ENCODE results near the gene SH3BP1.

The SH3BP1 gene

DNA sequence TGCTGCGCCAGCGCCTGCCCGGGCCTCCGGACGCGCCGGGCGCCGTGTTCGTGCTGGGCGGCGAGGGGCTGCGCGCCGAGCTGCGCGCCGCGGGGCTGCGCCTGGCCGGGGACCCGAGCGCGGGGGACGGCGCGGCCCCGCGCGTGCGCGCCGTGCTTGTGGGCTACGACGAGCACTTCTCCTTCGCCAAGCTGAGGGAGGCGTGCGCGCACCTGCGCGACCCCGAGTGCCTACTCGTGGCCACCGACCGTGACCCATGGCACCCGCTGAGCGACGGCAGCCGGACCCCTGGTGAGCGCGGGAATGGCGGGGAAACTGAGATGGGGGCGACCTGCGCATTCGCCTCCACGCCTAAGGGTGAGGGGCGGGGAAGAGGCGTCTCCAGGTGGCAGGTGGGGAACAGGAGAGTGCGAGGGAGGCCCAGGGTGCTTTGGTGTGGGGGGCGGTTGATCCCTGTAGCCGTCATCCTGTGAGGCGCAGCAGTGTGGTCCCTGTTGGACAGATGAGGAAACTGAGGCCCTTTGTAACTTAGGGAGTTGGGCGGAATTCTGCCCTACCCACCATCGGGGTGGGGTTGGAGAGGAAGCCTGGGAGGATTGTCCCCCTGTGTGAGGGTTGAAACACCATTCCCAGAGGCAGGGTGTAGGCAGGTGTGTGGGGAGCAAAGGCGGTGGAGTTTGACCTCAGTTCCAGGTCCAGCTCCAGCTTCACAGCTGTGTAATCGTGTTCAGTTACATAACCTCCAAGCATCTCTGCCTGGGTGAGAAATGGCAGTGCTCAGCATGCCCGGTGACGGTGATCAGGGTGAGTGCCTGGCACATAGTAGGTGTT is 19.8 kb downstream of the SH3BP1 start:
- DNase-seq = peak; percentile 66

DNA sequence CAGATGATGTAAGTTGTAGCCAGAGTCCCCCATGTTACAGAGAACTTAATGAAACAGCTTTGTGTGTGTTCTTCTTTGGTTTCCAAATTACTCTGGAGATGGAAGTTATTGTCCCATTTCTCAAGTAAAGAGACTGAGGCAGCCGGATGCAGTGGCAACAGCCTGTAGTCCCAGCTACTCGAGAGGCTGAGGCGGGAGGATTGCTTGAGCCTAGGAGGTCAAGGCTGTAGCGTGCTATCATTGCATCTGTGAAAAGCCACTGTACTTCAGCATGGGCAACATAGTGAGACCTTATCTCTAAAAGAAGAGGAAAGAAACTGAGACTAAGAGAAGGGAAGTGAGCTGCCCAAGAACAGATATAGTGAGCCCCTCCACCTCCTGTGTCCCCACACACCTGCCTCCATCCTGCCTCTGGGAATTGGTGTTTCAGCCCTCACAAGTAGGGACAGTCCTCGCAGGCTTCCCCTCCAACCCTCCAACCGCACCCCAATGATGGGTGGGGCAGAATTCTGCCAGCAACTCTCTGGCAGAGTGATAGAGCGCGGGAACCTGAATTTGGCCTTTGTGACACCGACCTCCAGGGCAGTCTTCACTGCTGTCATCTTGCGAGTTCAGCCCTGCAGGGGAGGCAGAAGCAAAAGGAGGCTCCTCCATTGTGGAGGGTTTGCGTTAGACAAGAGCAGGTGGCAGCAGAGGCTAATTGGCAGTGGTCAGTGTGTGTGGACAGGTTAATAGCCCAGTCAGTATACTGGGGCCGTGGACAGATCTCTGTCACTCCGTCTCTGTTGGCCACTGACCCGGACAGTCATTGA is 20.6 kb downstream of the SH3BP1 start:
- DNase-seq = peak; percentile 72

DNA sequence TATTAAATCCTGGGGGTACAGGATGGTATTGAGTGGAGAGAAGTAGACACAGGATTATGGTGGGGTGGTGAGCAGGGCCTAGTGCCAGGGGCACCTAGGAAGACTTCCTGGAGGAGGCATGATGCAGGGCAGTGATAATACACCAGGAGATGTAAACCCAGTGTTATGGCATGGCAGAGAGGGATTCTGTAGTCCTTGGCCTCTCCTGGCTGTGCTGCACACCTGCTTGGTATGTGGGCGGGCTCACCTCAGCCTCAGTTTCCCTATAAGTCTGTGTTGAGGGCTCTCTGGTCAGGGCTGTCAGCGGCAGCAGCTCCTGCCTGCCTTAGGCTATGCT is 21.2 kb downstream of the SH3BP1 start:
- DNase-seq = no peak

DNA sequence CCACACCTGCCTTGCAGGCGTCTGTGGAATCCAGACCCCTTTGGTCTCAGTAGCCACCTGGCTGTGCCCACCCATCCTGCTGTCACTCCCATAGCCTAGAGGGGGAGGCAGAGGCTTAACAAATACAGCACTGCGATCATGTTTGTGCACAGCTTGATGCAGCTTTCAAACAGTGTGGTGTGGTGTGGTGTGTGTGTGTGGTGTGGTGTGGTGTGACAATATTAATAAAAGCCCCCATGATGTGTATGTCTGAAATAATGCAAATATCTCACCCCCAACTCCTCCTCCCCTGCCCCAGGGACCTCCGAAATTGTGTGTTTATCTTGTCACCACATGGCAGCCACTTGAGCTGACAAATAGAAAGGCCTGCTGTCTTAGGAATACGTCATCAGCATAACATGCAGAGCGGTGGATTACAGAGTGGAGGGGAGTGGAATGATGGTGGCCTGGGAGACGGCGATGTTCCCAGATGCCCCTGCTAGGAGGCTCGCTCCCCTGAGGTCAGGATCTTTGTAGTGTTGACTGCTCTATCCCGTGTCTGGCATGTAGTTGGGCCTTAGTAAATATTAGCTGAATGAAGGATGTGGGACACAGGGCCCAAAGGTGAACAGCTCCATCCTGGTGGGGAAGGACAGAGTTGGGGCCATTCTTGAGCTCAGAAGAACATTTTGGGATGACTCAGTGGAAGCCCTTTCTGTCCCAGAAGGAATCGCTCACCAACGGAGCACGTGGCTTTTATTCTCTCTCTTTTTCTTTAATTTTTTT is 21.9 kb downstream of the SH3BP1 start:
- peak; percentile 78 for DNase-seq

DNA sequence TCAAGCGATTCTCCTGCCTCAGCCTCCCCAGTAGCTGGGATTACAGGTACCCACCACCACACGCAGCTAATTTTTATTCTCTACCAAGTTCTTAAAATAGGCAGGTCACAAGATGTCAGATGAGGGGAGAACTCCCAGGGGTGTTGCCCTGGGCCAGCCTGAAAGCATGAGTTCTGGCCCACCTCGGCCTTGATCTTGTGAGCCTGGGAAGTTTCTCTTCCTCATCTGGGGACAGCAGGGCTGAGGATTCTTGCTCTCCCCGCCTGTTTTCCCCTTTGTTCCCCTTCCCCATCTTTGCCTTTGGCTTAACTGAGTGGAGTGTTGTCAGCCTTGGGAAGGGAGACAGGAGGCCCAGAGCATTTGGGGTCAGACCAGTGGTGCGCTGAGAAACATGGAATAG is 22.6 kb downstream of the SH3BP1 start:
- no peak for DNase-seq

DNA sequence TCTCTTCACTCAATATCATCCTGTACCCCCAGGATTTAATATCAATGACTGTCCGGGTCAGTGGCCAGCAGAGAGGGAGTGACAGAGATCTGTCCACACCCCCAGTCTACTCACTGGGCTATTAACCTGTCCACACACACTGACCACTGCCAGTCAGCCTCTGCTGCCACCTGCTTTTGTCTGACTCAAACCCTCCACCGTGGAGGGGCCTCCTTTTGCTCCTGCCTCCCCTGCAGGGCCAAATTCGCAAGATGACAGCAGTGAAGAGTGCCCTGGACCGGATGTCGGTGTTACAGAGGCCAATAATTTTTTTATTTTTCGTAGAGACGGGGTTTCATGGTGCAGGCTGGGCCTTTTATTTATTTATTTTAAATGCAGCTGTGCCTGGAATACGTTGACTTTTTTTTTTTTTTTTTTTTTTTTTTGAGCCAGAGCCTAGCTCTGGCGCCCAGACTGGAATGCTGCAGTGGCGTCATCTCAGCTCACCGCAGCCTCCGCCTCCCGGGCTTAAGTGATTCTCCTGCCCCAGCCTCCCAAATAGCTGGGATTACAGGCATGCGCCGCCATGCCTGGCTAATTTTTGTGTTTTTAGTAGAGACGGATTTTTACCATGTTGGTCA is 24.2 kb downstream of the SH3BP1 start:
- DNase-seq = no peak

DNA sequence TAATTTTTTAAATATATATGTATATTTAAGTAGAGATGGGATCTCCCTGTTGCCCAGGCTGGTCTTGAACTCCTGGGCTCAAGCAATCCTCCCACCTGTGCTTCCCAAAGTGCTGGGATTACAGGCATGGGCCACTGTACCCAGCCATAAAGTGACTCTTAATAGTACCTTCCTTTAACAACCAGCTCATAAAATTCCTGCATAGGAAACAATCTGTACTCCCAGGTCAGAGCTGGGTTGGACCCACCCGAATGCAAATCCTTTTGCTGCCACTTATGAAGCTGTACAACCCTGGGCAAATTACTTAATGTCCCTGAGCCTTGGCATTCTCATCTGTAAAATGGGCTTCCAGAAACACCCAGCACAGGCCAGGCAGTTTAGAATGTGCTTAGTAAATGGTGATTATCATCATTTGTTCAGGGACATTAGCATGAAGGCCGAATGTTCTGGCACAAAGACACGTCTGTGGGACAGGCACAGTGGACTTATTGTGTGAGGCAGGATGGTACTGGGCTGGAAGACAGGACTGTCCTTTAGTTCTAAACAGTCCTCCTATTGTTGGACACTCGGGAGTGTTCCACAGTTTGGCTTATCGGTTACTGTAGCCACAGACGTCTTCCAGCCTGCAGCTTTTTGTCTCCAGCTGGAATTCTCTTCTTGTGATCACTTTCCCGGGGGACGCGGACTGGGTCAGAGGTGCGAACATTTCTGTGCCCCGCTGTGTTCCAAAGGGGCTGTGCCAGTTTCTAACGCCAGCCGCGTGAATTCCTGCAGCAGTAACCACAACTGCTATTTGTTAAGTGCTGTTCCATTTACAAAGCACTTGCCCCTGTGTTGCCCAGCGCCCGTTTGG is 25.0 kb downstream of the SH3BP1 start:
- DNase-seq = no peak

DNA sequence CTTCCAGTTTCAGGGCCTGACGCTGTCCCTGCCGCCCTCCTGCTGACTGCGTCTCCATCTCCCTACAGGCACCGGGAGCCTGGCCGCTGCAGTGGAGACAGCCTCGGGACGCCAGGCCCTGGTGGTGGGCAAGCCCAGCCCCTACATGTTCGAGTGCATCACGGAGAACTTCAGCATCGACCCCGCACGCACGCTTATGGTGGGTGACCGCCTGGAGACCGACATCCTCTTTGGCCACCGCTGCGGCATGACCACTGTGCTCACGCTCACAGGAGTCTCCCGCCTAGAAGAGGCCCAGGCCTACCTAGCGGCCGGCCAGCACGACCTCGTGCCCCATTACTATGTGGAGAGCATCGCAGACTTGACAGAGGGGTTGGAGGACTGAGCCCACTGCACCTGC is 26.0 kb downstream of the SH3BP1 start:
- no peak for DNase-seq

DNA sequence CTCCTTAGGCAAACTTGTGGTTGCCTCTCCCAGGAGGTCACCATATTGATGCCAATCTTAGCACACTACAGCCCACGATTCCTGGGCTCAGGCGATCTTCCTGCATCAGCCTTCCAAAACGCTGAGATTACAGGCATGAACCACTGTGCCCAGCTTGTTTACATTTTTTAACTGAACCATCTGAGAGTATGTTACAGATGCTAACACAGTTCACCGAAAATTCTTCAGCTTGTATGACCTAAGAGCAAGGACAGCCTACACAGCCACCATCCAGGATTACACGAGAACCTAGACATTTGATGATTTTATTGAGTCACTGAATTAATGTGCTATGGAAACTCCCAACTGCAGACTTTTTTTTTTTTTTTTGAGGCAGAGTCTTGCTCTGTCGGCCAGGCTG is 30.1 kb downstream of the SH3BP1 start:
- DNase-seq = no peak

DNA sequence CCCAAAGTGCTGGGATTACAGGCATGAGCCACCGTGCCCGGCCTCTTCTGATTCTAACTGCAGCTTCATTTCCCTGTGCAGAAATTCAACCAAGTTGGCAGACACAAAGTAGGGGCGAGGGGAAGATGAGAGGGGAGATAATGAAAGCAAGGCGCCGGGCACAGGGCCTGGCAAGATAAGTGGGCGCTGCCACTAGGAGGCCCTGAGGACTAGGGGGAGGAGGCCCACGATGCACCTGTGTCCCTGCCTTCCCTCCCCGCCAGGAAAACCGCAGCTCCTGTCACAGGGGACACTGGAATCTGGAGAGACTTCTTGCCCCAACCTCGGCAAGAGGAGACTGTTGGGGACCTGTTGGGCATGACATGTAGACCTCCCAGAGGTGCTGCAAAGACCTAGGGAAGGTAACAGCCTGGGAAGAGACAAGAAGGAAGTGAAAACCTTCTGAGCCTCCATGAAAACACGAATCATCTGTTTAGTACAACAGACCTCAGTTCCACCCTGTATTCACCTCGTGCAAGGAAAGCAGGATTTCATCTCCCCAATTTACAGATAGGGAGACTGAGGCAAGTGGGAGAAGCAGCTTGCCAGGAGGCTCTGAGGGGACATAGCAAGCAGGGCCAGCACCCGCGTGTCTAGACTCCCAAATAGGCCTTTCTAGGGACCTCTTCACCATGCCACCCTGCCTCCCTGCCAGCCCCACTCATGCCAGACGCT is 32.9 kb downstream of the SH3BP1 start:
- peak; percentile 68 for DNase-seq

DNA sequence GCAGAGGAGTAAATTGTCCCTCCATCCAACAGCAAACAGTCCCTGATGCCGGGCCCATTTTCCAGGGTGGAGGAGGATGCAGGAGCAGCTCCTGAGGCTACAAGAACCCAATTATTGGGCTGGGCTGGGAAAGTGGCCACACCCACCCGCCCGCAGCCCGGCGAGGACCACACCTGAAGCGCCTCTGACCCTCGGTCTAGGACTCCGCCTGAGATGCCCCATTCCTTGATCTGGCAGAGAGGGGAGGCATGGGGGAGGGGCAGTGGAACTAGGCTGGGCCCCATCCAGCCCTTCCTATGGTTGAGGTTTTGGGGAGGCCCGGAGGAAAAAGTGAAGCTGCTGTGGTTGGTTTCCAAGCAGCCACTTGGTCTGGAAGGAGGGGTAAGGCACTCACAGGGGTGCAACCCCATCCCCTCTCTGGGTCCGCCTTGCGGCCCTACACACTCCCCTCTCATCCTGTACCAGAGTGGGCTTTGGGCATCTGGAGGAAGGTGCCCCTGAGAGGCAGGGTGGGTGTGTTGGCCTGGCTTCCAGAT is 33.5 kb downstream of the SH3BP1 start:
- DNase-seq = peak; percentile 62

DNA sequence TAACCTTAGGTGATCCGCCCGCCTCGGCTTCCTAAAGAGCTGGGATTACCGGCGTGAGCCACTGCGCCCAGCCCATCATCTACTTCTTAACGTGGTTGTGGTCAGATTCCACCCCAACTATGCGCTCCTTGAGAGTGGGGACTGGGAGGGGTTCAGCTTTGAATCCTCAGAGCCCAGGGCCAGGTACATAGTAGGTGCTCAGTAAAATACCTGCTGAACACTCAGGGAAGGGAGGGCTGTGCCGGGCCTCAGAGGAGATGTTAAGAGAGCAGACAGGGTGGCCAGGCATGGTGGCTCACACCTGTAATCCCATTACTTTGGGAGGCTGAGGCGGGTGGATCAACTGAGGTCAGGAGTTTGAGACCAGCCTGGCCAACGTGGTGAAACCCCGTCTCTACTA is 34.8 kb downstream of the SH3BP1 start:
- no peak for DNase-seq

DNA sequence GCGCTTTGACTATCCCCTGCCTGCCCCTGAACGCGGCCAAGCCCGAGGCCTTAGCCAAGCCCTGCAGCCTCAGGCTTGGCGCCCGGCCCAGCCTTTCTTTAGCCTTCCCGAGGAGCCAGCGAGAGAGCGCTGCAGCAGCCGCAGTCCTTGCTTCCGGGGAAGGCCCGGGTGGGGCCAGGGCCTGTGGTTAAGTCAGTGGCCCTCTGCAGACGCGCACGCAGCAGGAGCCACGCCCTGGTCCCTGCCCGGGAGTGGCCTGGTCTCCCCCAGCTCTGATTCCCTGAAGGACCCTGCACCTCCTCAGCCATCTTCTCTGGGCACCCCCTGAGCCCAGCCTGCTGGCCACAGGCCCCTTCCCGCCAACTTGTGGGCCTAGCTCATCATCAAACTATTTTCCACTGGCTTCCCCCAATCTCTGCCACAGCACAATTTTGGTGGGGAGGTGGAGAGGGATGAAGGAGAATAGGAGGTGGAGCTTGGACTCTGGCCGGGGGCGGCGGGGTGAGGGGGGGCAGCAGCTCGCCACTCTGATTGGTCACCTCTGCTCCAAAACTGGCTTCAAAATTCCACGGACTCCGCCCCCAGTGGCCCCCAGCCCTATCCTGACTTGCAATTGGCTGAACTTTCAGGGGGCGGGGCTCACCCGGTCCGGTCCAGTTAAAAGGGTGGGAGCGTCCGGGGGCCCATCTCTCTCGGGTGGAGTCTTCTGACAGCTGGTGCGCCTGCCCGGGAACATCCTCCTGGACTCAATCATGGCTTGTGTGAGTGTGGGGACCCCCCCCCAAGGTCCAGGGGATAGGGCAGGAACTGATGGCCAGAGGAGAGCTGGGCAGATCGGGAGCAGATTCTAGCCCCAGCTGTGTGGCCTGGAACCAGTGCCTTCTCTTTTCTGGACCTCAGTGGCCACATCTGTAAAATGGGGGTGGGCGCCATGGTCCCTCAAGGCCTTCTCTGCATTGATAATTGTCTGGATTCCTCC is 35.8 kb downstream of the SH3BP1 start, which contains the start of gene LGALS1:
LGALS1 (plus strand) TSS at position 686 of the 979 bp plus-strand sequence; CDS start at position 753, 67 bp downstream.
- DNase-seq = peak; percentile 97

DNA sequence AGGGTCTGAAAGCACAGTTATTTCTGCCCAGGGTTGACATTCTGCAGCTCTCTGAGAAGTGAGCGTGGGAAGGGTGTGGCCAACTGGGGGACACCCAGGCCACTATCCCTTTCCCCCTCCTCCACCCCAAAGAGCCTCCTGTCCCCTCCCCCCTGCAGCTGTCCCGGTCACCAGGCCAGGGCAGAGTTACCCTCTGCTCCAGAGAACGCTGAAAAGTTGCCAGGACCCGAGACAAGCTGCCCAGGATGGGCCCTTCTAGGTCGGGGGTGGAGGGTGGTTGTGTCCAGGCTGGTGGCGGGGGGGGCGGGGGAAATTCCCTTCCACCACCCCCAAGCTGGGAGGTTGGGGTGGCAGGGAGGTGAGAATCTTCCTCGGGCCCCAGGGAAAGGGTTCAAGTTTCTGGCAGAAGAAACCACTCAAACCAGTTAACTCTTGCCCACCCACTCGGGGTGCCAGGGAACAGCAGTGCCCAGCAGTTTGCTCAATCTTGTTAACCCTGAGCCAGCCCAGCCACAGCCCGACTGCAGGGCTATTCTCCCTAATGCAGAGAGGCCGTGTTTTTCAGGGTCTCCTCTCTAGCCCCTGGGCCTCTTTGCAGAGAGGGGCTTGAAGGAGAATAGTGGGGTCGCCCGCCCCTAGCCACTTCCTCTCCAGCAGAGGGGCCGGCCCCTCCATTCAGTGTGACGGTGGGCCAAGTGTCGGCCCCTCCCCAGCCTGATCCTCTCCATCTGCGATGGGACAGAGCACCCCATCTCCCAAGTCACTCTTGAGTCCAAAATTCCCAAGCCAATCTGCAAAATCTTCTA is 36.7 kb downstream of the SH3BP1 start:
- DNase-seq = peak; percentile 64

DNA sequence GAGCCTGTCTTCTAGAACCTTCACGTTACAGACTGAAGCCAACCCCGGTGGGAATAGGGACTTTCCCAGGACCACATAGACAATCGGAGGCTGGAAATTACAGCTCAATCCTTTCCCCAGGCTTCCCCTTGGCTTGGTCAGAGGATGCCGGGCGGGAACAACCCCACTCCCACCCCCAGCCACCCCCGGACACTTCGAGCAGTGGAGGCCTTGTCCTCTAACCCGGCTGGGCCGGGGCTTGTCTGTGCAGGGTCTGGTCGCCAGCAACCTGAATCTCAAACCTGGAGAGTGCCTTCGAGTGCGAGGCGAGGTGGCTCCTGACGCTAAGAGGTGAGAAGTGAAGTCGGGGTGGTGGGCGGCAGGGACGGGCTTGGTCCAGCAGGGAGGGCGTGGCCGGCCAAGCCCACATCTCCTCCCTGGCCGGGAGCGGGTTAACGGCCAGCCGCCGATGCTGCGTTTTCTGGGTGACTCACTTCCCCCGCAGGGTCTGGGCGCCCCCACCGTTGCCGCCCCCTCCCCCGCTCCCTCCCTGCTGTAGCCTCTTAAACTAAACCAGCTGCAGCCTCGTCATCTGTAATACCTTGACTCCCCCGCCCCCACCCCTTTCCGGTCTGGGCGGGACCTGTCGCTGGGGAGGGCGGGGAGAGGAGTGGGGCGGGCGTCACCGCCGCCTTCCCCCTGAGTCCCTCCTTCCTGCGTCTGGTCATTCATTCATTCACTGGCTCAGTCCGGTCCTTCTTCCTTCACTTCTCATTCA is 37.4 kb downstream of the SH3BP1 start:
- peak; percentile 97 for DNase-seq

DNA sequence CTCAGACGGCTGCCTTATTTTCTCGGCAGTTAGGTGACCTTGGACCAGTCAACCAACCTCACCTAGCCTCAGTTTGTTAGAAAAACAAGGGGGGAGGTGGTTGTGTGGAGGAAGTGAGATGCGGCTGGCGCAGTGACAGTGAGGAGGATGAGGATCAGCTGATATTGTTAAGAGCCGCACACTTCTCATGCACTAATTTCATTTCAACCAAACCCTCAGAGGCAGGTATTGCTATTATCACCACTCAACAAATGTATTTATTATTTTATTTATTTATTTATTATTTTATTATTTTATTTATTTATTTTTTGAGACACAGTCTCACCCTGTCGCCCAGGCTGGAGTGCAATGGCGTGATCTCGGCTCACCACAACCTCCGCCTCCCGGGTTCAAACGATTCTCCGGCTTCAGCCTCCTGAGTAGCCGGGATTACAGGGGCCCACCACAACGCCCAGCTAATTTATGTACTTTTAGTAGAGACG is 38.1 kb downstream of the SH3BP1 start:
- DNase-seq = no peak

DNA sequence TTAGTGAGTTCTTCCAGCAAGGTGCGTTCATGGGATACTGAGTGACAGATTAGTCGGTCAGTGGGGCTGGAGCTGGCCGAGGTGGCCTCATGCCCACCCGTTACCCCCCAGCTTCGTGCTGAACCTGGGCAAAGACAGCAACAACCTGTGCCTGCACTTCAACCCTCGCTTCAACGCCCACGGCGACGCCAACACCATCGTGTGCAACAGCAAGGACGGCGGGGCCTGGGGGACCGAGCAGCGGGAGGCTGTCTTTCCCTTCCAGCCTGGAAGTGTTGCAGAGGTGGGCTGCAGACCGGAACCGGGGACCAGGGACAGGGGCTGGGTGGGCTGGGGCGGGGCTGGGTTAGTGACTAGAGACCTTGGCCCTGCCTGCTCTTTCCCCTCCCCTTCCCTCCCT is 38.9 kb downstream of the SH3BP1 start:
- no peak for DNase-seq

DNA sequence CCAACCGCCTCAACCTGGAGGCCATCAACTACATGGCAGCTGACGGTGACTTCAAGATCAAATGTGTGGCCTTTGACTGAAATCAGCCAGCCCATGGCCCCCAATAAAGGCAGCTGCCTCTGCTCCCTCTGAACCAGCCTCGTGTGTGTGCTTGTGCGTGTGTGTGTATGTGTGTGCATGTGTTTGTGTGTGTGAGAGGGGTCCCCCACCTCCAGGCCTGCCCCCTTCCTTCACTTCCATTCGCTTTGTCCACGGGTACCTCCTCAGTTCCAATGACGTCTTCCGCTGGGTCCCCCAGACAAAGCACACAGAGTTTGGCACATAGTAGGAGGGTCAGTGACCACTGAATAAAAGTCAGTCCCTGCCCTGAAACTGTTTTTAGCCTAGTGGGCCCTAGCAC is 40.2 kb downstream of the SH3BP1 start:
- DNase-seq = no peak
